Natural killer cell (primary cell): ENCODE results near the gene SLC9A7. TPM values are rescaled to one million over a fixed set of nuclear protein-coding genes. Genes with fewer than 3 reads are reported as not detected.
"Not testable (repeated sequence)": the region's sequence is repeated elsewhere in the genome, so short reads cannot be mapped to it uniquely, and the experiment has no call there.

Experiments
- ATAC-seq, 3 donors: fragments of 150-1000 bp in 2 of 3; fragments of 200-7000 bp in 1 of 3; cut with Tn5 transposase; 1 replicate in 1 of 3; 2 replicates in 2 of 3; pipeline ENCODE4 v1.10.0; 2021; ENCODE audit warnings: mild to moderate bottlenecking in 2 of 3, moderate library complexity in 2 of 3
- DNase-seq, 2 donors: peaks; one replicate each; pipeline versions ENCODE4 v3.0.0 to v3.0.0-alpha.2; 2013 to 2021; ENCODE audit warnings: mixed read lengths in 1 of 2
- H3K27ac ChIP-seq: one replicate; pipeline ENCODE4 v1.5.1; 2013; ENCODE audit warnings: mild to moderate bottlenecking, low read length
- H3K27me3 ChIP-seq: one replicate; pipeline ENCODE4 v1.6.1; 2013; ENCODE audit warnings: low read length; ENCODE audit not compliant: control insufficient read depth, insufficient read depth
- H3K36me3 ChIP-seq: one replicate; pipeline ENCODE4 v1.6.1; 2013; ENCODE audit warnings: low read length; ENCODE audit not compliant: control insufficient read depth, insufficient read depth
- H3K4me1 ChIP-seq: one replicate; pipeline ENCODE4 v1.6.1; 2013; ENCODE audit warnings: low read length; ENCODE audit not compliant: control insufficient read depth, insufficient read depth
- H3K4me3 ChIP-seq: one replicate; pipeline ENCODE4 v1.5.1; 2013; ENCODE audit warnings: low read length
- H3K9me3 ChIP-seq: one replicate; pipeline ENCODE4 v1.6.1; 2013; ENCODE audit warnings: low read length; ENCODE audit not compliant: control insufficient read depth, insufficient read depth
- H3K27ac Mint-ChIP-seq, 2 donors: one replicate each; pipeline ENCODE4 v1.8.0; 2022; ENCODE audit warnings: mild to moderate bottlenecking in 2 of 2, mixed read lengths in 2 of 2, moderate library complexity in 1 of 2
- H3K27me3 Mint-ChIP-seq, 2 donors: one replicate each; pipeline ENCODE4 v1.8.0; 2022; ENCODE audit warnings: low read depth in 2 of 2, mixed read lengths in 2 of 2
- H3K36me3 Mint-ChIP-seq: one replicate; pipeline ENCODE4 v1.8.0; 2022; ENCODE audit warnings: mixed read lengths
- H3K4me1 Mint-ChIP-seq, 2 donors: one replicate each; pipeline ENCODE4 v1.8.0; 2022; ENCODE audit warnings: mixed read lengths in 2 of 2
- H3K4me3 Mint-ChIP-seq: one replicate; pipeline ENCODE4 v1.8.0; 2022; ENCODE audit warnings: mild to moderate bottlenecking, moderate library complexity, mixed read lengths
- H3K9me3 Mint-ChIP-seq, 2 donors: one replicate each; pipeline ENCODE4 v1.8.0; 2022; ENCODE audit warnings: mixed read lengths in 2 of 2
- WGBS: methylation state at CpG from one replicate; pipeline ENCODE4 v1.1.7; 2013; ENCODE audit warnings: missing lambda C conversion rate; ENCODE audit not compliant: insufficient coverage; 5-methylcytosine and 5-hydroxymethylcytosine counted together
- intact Hi-C: fragments of 100-400 bp; cut with micrococcal nuclease; formaldehyde crosslinking; loops from one replicate; pipeline ENCODE4 v1.14.2; 2022
- total RNA-seq, 4 donors: library from RNA; stranded (reverse); fragments of 120-200 nt in 1 of 4; gene quantifications; one replicate each; pipeline versions ENCODE4 v1.2.3 to v1.2.4, GENCODE V29; 2013 to 2022
- TF ChIP-seq, protein P1 (sequence below): fragments of 200-600 bp; IDR thresholded peaks from one replicate; pipeline ENCODE4 v1.8.0; 2022; ENCODE audit warnings: antibody characterized with exemption

SLC9A7 gene
- total RNA-seq, 3 donors from 2014 or later (not counting 1 experiment from before 2014, with no cell fraction given) = 0.39 to 1.1 (median 0.75) TPM

DNA sequence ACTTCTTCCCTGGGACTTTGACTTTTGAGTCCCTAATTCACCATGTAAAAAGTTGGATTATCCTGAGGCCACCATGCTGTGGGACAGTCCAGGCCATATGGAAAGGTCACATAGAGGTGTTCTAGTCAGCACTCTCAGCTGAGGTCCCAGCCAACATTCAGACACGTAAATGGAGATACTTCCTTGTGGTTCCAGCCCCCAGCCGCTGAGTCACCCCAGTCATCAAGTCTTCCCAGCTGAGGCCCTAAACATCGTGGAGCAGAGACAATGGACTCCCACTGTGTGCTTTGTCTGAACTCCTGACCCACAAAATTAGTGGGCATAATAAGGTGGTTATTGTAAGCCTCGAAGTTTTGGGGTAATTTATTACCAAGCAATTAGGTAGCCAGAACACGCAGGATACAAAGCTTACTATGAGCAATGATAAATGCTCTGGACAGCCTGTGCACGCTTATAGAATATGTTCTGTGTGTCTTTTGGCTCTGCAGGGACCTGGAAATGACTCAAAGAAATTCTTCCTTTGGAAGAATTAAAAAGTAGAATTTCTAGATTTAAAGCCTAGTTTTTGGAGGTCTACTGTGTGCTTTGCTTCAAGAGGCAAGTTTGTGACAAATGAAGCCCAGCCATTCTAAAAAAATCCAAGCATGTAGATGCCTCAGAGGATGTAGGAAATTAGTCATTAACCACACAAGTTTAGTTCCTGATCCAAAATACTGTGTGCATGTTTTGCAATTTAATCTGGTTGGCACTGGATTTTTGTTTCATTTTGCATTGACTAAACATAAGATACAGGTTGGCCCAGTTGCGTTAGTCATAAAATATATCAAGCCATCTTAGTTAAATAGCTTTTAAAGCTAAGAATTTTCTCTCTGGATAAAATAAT lies 33.2 kb upstream of the SLC9A7 start:
- 37% methylated on average over 6 of the region's 7 CpGs for WGBS
- intact Hi-C loops = loop anchor here (10.0 kb wide), 1 partner anchor 407 kb away; no protein-coding TSS in a partner anchor
- no peaks in the 10 kb centered on the region for H3K9me3 ChIP-seq
- Mint-ChIP-seq H3K4me1 (peaks cover 0 to 9% of the 10 kb centered on the region in 2 donors), H3K27me3 (no peaks in the 10 kb centered on the region), H3K36me3 (no peaks in the 10 kb centered on the region), H3K9me3 (no peaks in the 10 kb centered on the region), H3K4me3 (no peak overlapping the region), H3K27ac (peak overlapping the region; percentile 21 to 36)
- TF ChIP-seq, protein P1, sequence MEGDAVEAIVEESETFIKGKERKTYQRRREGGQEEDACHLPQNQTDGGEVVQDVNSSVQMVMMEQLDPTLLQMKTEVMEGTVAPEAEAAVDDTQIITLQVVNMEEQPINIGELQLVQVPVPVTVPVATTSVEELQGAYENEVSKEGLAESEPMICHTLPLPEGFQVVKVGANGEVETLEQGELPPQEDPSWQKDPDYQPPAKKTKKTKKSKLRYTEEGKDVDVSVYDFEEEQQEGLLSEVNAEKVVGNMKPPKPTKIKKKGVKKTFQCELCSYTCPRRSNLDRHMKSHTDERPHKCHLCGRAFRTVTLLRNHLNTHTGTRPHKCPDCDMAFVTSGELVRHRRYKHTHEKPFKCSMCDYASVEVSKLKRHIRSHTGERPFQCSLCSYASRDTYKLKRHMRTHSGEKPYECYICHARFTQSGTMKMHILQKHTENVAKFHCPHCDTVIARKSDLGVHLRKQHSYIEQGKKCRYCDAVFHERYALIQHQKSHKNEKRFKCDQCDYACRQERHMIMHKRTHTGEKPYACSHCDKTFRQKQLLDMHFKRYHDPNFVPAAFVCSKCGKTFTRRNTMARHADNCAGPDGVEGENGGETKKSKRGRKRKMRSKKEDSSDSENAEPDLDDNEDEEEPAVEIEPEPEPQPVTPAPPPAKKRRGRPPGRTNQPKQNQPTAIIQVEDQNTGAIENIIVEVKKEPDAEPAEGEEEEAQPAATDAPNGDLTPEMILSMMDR = no peak
- peaks cover 3% of the 10 kb centered on the region for H3K4me1 ChIP-seq
- H3K27ac ChIP-seq = peak overlapping the region; percentile 30
- DNase-seq (peak in 1 of 2 donors; percentile 5), ATAC-seq (peak in 2 of 3 donors; percentile 49 to 52)
- no peaks in the 10 kb centered on the region for H3K27me3 ChIP-seq
- H3K36me3 ChIP-seq = no peaks in the 10 kb centered on the region
- no peak overlapping the region for H3K4me3 ChIP-seq

DNA sequence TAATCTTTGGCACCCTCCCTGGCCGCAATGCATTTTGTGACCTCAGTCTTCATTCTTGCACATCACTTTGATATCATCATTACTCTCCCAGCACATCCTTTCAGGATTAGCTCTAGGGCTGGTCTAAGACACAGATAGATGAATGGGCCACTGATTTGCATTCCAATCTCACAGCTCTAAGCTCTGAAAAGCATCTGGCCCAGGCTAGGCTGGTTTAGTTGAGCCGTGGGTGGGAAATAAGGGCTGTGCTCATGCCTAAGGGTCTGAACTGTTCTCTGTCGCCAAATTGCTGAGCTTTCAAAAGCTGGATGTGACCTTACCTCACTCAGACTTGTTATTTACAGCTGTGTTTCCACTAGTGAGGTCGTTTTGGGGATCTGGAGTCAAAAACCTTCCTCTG lies 30.0 kb upstream of the SLC9A7 start:
- no peak overlapping the region for H3K27ac Mint-ChIP-seq
- H3K27ac ChIP-seq = no peak overlapping the region
- ATAC-seq = no peak
- H3K27me3 Mint-ChIP-seq = no peaks in the 10 kb centered on the region
- no peak for DNase-seq
- H3K4me3 Mint-ChIP-seq = no peak overlapping the region
- intact Hi-C loops = no loop called here
- H3K4me1 ChIP-seq = peaks cover 3% of the 10 kb centered on the region
- no peaks in the 10 kb centered on the region for H3K36me3 Mint-ChIP-seq
- no peaks in the 10 kb centered on the region for H3K36me3 ChIP-seq
- peaks cover 0 to 9% of the 10 kb centered on the region in 2 donors for H3K4me1 Mint-ChIP-seq
- no peak overlapping the region for H3K4me3 ChIP-seq
- TF ChIP-seq, protein P1 = no peak
- H3K9me3 ChIP-seq = no peaks in the 10 kb centered on the region
- H3K27me3 ChIP-seq = no peaks in the 10 kb centered on the region
- WGBS = 76% methylated on average over 3 of the region's 4 CpGs
- H3K9me3 Mint-ChIP-seq = no peaks in the 10 kb centered on the region

DNA sequence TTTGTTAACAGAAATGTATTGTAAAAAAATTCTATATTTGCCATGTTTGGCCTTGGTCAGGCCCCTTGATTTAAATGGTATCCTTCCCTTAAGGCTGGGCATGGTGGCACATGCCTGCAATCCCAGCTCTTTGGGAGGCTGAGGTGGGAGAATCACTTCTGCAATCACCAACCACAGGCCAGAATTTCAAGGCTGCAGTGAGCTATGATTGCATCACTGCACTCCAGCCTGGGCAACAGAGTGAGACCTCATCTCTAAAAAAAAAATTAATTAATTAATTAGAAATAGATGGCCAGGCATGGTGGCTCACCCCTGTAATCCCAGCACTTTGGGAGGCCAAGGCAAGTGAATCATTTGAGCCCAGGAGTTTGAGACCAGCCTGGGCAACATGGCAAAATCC lies 25.5 kb upstream of the SLC9A7 start:
- not testable (repeated sequence) for H3K36me3 Mint-ChIP-seq, ATAC-seq

DNA sequence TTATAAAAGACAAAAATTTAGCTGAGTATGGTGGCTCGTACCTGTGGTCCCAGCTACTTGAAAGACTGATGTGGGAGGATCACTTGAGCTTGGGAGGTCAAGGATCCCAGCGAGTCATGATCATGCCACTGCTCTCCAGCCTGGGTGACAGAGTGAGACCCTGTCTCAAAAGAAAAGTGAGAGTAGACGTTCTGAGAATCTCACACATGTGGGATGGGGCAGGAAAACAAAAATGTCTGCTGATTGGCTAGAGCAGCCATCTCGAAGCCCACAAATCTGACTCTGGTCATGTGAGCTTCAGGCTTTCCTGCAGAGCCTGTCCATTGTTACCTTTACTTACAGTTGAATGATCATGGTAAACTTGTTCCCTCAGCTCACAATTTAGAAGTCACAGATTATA lies 23.1 kb upstream of the SLC9A7 start:
- ATAC-seq (no peak), DNase-seq (no peak)
- no peak overlapping the region for H3K27ac ChIP-seq
- Mint-ChIP-seq H3K4me1 (no peaks in the 10 kb centered on the region), H3K4me3 (no peak overlapping the region), H3K27ac (no peak overlapping the region), H3K36me3 (no peaks in the 10 kb centered on the region), H3K9me3 (no peaks in the 10 kb centered on the region), H3K27me3 (peaks cover 3 to 19% of the 10 kb centered on the region in 2 donors)
- 81% methylated on average over 4 of the region's 4 CpGs for WGBS
- intact Hi-C loops = no loop called here
- no peak overlapping the region for H3K4me3 ChIP-seq
- TF ChIP-seq, protein P1 = no peak
- H3K27me3 ChIP-seq = no peaks in the 10 kb centered on the region
- no peaks in the 10 kb centered on the region for H3K9me3 ChIP-seq
- H3K36me3 ChIP-seq = no peaks in the 10 kb centered on the region
- no peaks in the 10 kb centered on the region for H3K4me1 ChIP-seq

More for the DNA sequence above, 25.5 kb upstream of the SLC9A7 start:
- H3K4me1 ChIP-seq, H3K27ac Mint-ChIP-seq, H3K27ac ChIP-seq, intact Hi-C loops, H3K4me3 ChIP-seq, H3K27me3 Mint-ChIP-seq, H3K4me1 Mint-ChIP-seq, H3K9me3 Mint-ChIP-seq, H3K27me3 ChIP-seq, DNase-seq, H3K36me3 ChIP-seq, H3K4me3 Mint-ChIP-seq, H3K9me3 ChIP-seq: not testable (repeated sequence)
